Activated naive CD4-positive, alpha-beta T cell treated with anti-CD3 and anti-CD28 coated beads, Interleukin-2, amount 50 U/mL, for 24 hours (primary cell): Measurements from ENCODE around the gene ZNF814.
"Not testable (repeated sequence)": the region's sequence is repeated elsewhere in the genome, so short reads cannot be mapped to it uniquely, and the experiment has no call there.

Source experiments
- H3K27ac Mint-ChIP-seq: one replicate; pipeline ENCODE4 v1.8.0; 2021; ENCODE audit warnings: mild to moderate bottlenecking, mixed read lengths
- H3K27me3 Mint-ChIP-seq: one replicate; pipeline ENCODE4 v1.8.0; 2021; ENCODE audit warnings: mixed read lengths
- H3K36me3 Mint-ChIP-seq: one replicate; pipeline ENCODE4 v1.8.0; 2021; ENCODE audit warnings: mixed read lengths
- H3K4me1 Mint-ChIP-seq: one replicate; pipeline ENCODE4 v1.8.0; 2021; ENCODE audit warnings: mixed read lengths
- H3K4me3 Mint-ChIP-seq: one replicate; pipeline ENCODE4 v1.8.0; 2021; ENCODE audit warnings: mild to moderate bottlenecking, mixed read lengths
- H3K9me3 Mint-ChIP-seq: one replicate; pipeline ENCODE4 v1.8.0; 2021; ENCODE audit warnings: mixed read lengths

ZNF814 gene

DNA sequence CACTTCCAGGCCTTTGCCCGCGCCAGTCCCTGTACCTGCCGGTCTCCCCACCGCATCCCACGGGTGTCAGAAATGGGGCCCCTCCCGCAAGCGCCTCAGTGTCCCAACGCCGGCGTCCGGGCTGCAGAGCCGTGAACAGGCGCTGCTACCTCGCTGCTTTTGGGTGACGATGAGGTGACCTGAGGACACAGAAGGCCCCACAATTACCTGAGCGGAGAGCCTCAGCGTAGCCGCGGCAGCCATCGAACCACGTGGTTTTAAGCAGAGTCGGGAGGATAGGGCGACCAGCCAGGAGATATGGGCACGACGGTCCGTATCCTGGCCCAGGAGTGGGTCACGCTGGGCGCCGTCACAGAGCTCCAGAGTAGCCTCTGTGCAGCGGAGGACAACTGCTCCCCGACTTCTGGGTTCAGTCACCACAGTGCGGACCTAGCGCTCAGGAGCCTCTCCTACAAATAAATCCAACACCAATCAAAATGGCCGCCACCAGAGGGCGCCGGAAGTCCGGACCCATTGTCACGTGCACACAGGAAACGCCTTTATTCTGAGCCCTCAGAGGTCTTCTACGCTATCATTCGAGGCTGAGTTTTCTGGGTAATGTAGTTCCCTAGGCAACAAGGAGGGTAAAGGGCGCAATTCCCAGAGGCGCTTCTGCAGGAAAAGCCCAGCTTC, at the start of gene ZNF814:
ZNF814 (minus strand) TSS at position 478 of the 672 bp plus-strand sequence; CDS start at position 243, 235 bp downstream.
- peaks cover 29% of the 10 kb centered on the region for H3K4me1 Mint-ChIP-seq
- peak within 1 kb of the TSS; percentile 84 for H3K27ac Mint-ChIP-seq
- no peaks in the 10 kb centered on the region for H3K27me3 Mint-ChIP-seq
- peaks cover 10% of the 10 kb centered on the region for H3K9me3 Mint-ChIP-seq
- peaks cover 44% of the 10 kb centered on the region for H3K36me3 Mint-ChIP-seq
- H3K4me3 Mint-ChIP-seq: peak within 1 kb of the TSS; percentile 95

DNA sequence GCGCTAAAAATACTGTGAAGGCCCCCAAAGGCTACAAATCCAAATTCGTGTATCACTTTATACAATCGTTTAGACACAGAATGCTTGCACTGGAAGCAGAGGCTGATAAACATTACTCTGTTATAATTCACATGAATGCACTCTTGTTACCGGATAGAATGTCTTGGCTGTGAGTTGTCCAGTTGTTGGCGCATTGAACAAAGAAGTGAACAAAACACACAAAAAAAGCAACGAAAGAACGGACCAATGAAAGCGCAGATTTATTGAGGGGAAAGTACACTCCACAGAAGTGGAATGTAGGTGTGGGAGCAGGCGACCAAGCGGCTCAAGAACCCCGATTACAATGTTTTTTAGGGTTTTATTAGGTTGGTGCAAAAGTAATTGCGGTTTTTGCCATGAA, 46.9 kb upstream of the ZNF814 start:
- Mint-ChIP-seq H3K9me3 (peaks cover 19% of the 10 kb centered on the region), H3K27ac (no peak overlapping the region)

DNA sequence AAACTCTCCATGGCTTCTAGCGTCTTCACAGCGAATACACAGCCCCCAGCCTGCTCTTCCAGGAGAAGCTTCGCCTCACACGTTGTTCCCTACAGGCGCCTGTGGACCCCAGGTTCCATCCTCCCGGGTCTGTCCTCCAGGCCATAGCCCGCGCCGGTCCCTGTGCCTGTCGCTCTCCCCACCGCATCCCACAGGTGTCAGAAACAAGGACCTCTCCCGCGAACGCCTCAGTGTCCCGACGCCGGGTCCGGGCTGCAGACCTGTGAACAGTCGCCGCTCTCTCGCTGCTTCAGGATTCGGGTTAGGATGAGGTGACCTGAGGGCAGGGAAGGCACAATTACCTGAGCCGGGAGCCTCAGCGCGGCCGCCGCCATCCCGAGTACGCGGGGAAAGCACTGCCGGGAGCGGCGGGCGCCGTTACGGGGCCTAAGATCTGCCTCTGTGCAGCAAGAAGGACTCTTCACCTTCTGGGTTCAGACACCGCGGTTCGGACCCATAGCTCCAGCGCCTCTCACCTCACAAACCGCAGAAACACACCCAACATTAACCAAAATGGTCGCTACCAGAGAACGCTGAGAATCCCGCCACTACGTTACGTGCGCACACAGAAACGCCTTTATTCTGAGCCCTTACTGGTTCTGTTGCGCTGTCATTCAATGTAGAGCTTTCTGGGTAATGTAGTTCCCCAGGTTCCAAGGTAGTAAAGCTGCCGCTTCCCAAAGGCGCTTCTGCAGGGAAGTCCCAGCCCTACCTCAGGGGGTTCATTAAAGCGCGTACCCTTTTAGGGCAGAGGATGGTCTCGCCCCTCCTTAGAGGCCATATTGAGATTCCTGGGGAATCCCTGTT, 46.2 kb upstream of the ZNF814 start, which contains the start of gene ZNF418:
ZNF418 (minus strand) TSS at position 583 of the 846 bp plus-strand sequence. CDS start 1,580 bp downstream, outside the sequence.
- peaks cover 19% of the 10 kb centered on the region for H3K9me3 Mint-ChIP-seq
- H3K36me3 Mint-ChIP-seq: peaks cover 49% of the 10 kb centered on the region
- peak within 1 kb of the TSS; percentile 80 for H3K27ac Mint-ChIP-seq
- H3K4me1 Mint-ChIP-seq: peaks cover 9% of the 10 kb centered on the region
- H3K4me3 Mint-ChIP-seq: peak within 1 kb of the TSS; percentile 88
- H3K27me3 Mint-ChIP-seq: peaks cover 1% of the 10 kb centered on the region

More for the DNA sequence above, 46.9 kb upstream of the ZNF814 start:
- H3K4me1 Mint-ChIP-seq: peaks cover 9% of the 10 kb centered on the region
- H3K36me3 Mint-ChIP-seq: peaks cover 50% of the 10 kb centered on the region
- no peak overlapping the region for H3K4me3 Mint-ChIP-seq
- H3K27me3 Mint-ChIP-seq: peaks cover 1% of the 10 kb centered on the region

DNA sequence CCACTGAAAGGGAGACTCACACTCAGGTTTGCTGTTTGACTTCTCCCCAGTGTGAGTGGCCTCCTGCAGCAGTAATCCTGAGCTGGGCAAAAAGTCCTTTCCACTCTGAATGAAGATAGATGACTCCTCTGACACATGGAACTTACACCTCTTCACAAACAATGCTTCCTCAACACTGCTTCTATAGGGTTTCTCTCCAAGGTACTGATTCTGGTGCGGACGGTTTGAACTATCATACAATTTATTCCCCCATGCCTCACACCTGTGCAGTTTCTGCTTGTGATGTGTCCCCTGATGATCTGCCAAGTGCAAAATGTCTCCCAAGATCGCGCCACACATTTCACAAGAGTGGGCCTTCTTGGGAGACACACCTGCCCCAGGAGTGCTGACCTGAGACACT, 38.8 kb upstream of the ZNF814 start:
- H3K27me3 Mint-ChIP-seq: no peaks in the 10 kb centered on the region
- peaks cover 10% of the 10 kb centered on the region for H3K9me3 Mint-ChIP-seq
- H3K27ac Mint-ChIP-seq: no peak overlapping the region
- no peaks in the 10 kb centered on the region for H3K4me1 Mint-ChIP-seq
- H3K36me3 Mint-ChIP-seq: peaks cover 30% of the 10 kb centered on the region
- no peak overlapping the region for H3K4me3 Mint-ChIP-seq

DNA sequence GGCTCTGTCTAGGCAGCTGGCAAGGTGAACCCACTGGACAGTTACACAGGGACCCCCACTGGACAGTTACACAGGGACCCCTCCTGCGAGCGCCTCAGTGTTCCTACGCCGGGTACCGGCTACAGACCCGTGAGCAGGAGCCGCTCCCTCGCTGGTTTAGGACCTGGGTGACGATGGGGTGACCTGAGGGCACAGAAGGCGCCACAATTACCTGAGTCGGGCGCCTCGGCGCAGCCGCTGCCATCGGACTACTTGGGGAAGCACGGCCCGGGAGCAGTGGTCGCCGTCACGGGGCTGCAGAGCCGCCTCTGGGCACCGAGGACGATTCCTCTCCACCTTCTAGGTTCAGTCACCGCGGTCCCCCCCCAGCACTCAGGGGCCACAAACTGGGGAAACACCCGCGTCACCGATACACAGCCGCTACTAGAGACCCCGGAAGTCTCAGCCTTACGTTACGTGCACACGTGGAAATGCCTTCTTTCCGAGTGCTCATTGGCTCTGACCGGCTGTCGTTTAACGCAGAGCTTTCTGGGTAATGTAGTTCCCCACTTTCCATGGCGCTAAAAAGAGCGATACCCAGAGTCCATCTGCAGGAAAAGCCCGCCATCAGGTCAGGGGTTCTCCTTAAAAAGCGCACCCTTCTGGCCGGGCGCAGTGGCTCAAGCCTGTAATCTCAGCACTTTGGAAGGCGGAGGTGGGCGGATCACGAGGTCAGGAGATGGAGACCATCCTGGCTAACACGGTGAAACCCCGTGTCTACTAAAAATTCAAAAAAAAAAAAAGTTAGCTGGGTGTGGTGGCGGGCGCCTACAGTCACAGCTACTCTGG, 27.5 kb upstream of the ZNF814 start, which contains the start of gene ZNF417:
ZNF417 (minus strand) TSS at position 425 of the 828 bp plus-strand sequence; CDS start at position 244, 181 bp downstream.
- Mint-ChIP-seq H3K9me3 (peaks cover 17% of the 10 kb centered on the region), H3K27ac (peak within 1 kb of the TSS; percentile 95), H3K4me3 (peak within 1 kb of the TSS; percentile 96), H3K4me1 (peaks cover 26% of the 10 kb centered on the region), H3K36me3 (peaks cover 50% of the 10 kb centered on the region)
- H3K27me3 Mint-ChIP-seq: not testable (repeated sequence)

DNA sequence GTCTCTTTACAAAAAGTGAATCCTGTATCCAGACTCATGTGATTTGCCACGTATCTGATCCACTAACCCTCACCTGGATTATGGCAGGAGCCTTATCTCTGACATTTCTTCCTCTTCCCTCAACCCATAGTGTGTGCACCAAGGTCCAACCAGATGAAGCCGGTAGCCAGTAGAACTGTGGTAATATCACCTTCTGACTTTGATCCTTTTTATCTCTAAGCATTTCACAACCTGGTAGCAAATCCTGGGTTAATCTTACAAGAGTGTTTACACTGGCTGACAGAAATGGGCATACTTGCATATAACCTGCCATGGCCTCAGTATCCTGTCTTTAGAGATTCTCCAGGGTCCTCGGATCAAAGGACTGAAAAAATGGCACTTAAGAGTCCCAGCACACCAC, 25.7 kb upstream of the ZNF814 start:
- Mint-ChIP-seq H3K36me3 (peaks cover 52% of the 10 kb centered on the region), H3K4me3 (peak overlapping the region; percentile 96), H3K9me3 (peaks cover 17% of the 10 kb centered on the region), H3K27me3 (no peaks in the 10 kb centered on the region), H3K27ac (no peak overlapping the region), H3K4me1 (peaks cover 26% of the 10 kb centered on the region)

DNA sequence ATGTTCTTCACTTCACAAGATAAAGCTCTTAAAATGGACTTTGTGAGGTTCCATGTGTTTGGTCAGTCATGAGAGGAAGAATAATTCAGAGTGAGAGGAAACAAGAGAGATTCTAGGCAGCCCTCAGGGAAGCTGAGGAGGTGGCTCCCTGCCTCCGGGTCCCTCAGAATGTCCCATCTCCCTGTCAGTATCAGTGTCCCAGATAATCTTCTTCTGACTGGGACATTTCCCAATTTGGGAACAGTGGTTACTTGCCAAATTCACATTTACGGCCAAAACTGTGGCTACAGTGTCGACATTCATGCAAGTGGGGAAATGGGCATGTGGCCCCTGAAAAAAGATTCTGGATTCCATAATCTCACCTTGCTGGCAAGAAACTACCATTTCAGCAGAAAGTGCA, 18.6 kb upstream of the ZNF814 start:
- no peak overlapping the region for H3K27ac Mint-ChIP-seq
- H3K4me3 Mint-ChIP-seq: no peak overlapping the region
- peaks cover 45% of the 10 kb centered on the region for H3K36me3 Mint-ChIP-seq
- no peaks in the 10 kb centered on the region for H3K27me3 Mint-ChIP-seq
- H3K9me3 Mint-ChIP-seq: peaks cover 3% of the 10 kb centered on the region
- peaks cover 6% of the 10 kb centered on the region for H3K4me1 Mint-ChIP-seq

DNA sequence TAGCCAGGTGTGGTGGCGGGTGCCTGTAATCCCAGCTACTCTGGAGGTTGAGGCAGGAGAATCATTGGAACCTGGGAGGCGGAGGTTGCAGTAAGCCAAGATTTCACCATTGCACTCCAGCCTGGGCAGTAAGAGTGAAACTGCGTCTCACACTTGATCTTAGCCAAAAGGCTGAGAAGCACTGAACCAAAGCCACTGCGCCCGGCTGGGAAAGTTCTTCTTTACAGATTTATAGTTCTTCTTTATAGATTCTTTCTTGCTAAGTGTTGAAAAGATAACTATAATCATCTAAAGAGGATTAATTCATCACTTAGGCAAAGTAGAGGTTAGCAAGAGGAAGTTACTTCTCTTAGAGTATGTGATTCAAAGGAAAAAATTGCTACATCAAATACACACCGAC, 16.4 kb upstream of the ZNF814 start:
- H3K27me3 Mint-ChIP-seq: no peaks in the 10 kb centered on the region
- H3K36me3 Mint-ChIP-seq: peaks cover 27% of the 10 kb centered on the region
- H3K4me1 Mint-ChIP-seq: peaks cover 6% of the 10 kb centered on the region
- no peak overlapping the region for H3K4me3 Mint-ChIP-seq
- H3K27ac Mint-ChIP-seq: no peak overlapping the region
- no peaks in the 10 kb centered on the region for H3K9me3 Mint-ChIP-seq

DNA sequence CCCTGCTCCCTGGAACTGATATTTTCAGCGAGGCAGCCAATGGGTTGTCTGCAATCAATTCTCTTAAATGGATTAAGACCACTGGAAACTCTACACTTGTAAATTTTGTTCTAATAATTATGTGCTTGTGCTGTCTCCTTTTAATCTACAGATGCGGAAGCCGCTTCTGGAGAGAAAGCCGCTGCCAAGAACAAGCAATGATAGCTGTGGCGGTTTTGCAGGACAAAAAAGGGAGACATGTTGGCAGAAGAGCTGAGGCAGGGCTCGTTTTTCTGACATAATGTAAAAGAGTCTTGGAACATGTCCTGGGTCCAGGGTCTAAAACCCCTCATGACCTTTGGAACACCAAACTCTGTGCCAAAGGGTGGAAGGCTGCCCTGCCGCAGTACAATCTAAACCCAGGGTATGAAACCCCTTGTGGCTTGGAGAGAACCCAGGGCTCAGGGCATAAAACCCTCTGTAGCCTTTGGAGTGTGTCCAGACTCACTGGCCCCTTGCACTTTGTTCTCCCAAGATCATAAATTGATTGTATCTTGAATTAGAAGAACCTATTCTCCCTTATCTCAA, 14.9 kb upstream of the ZNF814 start:
- no peaks in the 10 kb centered on the region for H3K9me3 Mint-ChIP-seq
- H3K36me3 Mint-ChIP-seq: peaks cover 20% of the 10 kb centered on the region
- no peak overlapping the region for H3K27ac Mint-ChIP-seq
- H3K4me1 Mint-ChIP-seq: peaks cover 6% of the 10 kb centered on the region
- H3K4me3 Mint-ChIP-seq: no peak overlapping the region
- no peaks in the 10 kb centered on the region for H3K27me3 Mint-ChIP-seq

DNA sequence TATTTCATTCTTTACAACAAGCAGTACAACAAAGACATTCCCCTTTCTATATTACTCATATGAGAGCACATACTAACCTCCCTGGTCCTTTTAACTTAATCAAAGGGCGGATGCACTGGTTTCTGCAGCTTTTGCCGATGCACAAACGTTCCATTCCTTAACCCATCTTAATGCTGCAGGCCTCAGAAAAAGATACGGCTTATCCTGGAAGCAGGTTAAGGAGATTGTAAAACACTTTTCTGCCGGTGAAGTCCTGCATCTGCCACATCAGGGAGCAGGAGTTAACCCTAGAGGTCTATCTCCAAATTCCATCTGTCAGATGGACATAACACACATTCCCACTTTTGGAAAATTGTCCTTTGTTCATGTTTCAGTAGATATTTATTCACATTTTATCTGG, 11.5 kb upstream of the ZNF814 start:
- H3K36me3 Mint-ChIP-seq: peaks cover 6% of the 10 kb centered on the region
- no peaks in the 10 kb centered on the region for H3K27me3 Mint-ChIP-seq
- no peak overlapping the region for H3K4me3 Mint-ChIP-seq
- no peak overlapping the region for H3K27ac Mint-ChIP-seq
- H3K4me1 Mint-ChIP-seq: peaks cover 6% of the 10 kb centered on the region
- peaks cover 5% of the 10 kb centered on the region for H3K9me3 Mint-ChIP-seq

DNA sequence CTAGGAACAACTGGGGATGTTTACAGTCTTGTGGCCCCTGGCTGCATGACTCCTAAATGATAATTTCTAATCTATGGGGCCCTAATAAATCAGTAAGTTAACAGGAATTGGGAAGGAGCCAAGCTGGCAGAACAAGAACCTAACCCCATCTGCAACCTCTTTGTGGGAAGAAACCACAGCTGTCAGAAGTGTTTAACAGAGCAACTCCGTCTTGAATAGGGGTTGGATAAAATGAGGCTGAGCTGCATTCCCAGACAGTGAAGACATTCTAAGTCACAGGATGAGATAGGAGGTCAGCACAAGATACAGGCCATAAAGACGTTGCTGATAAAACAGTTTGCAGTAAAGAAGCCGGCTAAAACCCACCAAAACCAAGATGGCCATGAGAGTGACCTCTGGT, 1.9 kb upstream of the ZNF814 start:
- Mint-ChIP-seq H3K36me3 (peaks cover 30% of the 10 kb centered on the region), H3K9me3 (peaks cover 10% of the 10 kb centered on the region), H3K27ac (peak overlapping the region; percentile 8), H3K4me1 (peaks cover 25% of the 10 kb centered on the region)
- H3K4me3 Mint-ChIP-seq, H3K27me3 Mint-ChIP-seq: not testable (repeated sequence)

DNA sequence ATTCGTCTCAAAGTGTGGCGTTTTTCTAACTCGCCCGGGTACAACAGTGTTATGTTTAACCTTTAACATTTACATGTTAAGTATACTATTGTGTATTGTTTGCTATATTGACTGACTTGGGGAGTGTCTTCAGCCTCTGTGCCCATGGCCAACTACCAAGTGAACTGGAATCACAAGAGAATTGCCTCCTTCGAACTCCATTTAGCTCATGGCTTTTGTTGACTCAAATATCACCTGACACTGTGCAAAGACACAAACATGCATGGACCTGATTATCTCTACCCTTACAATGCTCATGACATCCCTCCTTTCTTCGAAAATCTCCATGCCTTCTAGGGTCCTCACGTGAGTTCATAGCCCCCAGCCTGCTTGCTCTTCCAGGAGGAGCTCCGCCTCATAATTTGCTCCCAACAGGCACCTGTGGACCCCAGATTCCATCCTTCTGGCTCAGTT, 704 bp downstream of the ZNF814 start:
- Mint-ChIP-seq H3K36me3 (peaks cover 44% of the 10 kb centered on the region), H3K4me3 (peak overlapping the region; percentile 95), H3K4me1 (peaks cover 29% of the 10 kb centered on the region), H3K27ac (peak overlapping the region; percentile 84), H3K9me3 (peaks cover 10% of the 10 kb centered on the region), H3K27me3 (no peaks in the 10 kb centered on the region)

DNA sequence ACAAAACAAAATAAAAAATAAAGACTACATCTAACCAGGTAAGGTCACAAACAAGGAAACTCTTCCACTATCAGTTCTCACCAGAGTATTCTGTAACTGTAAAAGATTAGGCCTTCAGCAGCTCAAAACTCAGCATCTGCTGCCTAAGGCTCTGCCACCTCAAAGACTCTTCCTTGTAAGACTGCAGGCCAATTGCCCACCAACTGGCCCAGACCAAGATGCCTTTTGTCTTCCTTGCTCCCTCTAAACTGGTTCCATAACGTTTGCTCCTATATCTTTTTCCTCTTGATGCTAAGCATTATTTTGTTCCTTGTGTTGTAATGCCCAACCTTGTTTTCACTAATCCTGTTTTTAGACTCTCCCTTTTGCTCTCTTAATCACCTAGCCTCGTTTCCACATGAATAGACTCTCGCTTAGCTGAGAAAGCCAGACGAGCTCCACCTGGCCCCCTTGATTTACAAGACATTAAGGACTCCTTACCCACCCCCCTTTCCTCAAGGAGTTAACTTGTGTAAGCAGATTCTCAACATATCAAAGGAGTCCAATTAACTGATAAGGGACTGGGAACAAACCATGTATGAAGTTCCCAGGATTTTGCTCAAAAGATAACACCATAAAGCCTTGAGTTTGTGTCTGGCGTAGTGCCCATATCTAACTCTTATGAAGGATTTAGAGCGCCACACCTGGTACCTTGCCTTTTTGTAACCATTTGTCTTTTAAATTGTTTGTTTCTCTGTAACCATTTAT, 1.5 kb downstream of the ZNF814 start:
- peaks cover 47% of the 10 kb centered on the region for H3K36me3 Mint-ChIP-seq
- peak overlapping the region; percentile 95 for H3K4me3 Mint-ChIP-seq
- H3K4me1 Mint-ChIP-seq: peaks cover 29% of the 10 kb centered on the region
- H3K9me3 Mint-ChIP-seq: peaks cover 10% of the 10 kb centered on the region
- H3K27ac Mint-ChIP-seq: peak overlapping the region; percentile 39
- no peaks in the 10 kb centered on the region for H3K27me3 Mint-ChIP-seq

DNA sequence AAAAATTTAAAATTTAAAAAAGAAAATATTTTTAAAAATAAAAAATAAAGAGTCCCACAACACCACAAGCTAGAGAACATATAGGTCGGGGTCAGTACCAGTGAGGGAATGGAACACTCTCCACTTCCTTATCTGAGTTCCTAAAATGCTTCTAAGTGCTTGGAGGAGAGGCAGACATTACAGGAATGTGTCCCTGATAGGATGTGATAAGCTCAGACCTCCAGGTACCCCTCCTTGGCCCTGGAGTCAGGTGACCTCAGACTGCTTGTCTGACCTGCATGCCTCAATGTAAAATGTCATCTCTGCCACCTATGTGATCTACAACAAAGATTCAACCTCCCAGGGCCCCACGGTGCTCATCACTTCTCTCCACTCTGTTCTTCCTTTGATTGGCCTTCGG, 2.8 kb downstream of the ZNF814 start:
- peaks cover 29% of the 10 kb centered on the region for H3K4me1 Mint-ChIP-seq
- H3K27ac Mint-ChIP-seq: no peak overlapping the region
- H3K27me3 Mint-ChIP-seq: no peaks in the 10 kb centered on the region
- H3K9me3 Mint-ChIP-seq: peaks cover 10% of the 10 kb centered on the region
- peak overlapping the region; percentile 38 for H3K4me3 Mint-ChIP-seq
- peaks cover 45% of the 10 kb centered on the region for H3K36me3 Mint-ChIP-seq
